GM10847 (cell line): ENCODE results near the gene SYT2.

ENCODE experiments used
- POLR2A ChIP-seq: IDR thresholded peaks from 2 replicates; pipeline ENCODE4 v1.6.1; 2011; ENCODE audit not compliant: insufficient read length; ENCODE audit errors: extremely low read depth

SYT2 gene

GRCh38 chr1:202588503-202589189, 121.6 kb downstream of the SYT2 start:
- TF ChIP-seq POLR2A: no peak

DNA sequence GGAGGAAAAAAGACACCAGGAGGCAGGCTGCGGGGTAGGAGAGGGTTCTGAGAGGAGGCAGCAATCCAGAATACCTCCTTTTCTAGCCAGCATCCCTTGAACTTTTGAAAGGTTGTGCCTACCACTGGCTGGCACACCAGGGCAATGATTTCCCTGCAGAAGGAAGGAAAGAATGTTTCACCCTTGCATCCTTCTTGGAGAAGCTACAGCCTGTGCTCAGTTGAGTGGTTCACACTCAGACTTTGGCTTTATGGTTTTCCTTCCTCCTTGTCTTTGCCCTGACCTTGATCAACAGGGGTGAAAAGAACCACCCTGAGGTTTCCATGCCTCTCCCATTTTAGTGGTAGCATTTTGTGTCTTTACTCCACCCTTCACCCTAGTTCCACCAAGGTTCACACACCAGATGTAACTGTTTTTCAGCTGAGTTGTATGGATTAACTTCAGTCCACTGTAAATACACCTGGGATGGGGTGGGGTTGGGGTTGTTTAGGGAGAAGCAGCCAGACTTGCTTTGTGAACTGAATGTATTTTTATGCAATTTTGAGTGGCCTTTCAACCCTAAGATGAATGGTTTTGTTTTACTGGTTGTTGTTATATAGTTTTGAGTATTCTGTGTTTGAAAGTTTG, 122.3 kb downstream of the SYT2 start:
- TF ChIP-seq POLR2A: no peak

GRCh38 chr1:202586871-202587270, 123.4 kb downstream of the SYT2 start:
- no peak for TF ChIP-seq POLR2A

- TF ChIP-seq POLR2A: no peak
These were observed 124.0 kb downstream of the SYT2 start for GRCh38 chr1:202586018-202586821.

GRCh38 chr1:202585590-202585933, 124.7 kb downstream of the SYT2 start:
- TF ChIP-seq POLR2A: no peak

DNA sequence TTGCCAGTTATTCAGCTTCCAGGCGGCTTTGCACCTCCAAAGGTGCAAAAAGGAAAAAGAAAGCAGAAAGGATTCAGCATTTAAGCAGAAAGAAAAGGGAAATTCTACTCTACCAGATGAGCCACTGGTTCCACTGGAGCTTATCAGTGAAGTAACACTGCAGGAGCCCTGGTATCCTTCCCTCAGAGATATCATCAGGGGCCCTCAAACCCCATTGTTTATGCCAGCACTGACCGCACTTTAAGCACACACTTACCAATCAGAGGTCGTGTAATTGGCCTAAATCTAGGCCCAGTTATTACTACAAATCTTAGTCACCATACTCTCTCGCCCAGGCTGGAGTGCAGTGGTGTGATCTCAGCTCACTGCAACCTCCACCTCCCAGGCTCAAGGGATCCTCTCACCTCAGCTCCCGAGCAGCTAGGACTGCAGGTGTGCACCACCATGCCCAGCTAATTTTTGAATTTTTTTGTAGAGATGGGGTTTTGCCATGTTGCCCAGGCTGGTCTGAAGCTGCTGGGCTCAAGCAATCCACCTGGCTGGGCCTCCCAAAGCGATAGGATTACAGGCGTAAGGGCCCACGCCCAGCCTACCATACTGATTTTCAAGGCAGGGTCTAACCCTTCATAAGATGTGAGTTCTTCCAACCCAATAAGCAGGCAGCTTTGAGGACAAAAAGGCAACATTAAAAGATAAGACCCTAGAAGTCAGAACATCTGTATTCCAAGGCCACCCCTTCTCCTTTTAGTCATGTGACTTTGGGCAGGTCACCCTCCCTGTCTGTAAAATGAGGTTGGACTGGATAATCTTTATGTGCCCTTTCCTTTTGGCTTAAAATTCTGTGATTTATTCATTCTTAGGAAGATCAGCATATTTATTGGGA, 125.3 kb downstream of the SYT2 start:
- no peak for TF ChIP-seq POLR2A

- TF ChIP-seq POLR2A: no peak
These were observed 129.6 kb downstream of the SYT2 start for GRCh38 chr1:202580619-202581018.

DNA sequence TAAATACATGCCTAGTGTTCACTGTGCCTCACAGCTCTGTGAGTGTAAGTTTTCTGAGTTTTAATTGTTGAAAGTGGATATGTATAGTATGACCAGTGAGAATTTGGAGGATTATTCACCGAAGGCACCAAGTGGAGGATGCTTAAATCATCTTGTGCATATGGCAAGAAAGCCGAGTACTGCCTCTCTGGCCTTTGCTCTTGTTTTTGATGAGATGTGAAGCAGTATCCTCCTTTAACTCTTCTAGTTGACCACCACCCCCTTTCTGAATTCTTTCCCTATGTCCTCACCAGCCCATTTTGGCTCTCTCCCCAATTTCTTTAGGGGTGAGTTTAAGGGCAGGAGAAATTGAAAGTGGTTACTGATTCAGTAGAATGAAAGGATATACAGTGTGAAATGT, 130.4 kb downstream of the SYT2 start:
- TF ChIP-seq POLR2A: no peak

DNA sequence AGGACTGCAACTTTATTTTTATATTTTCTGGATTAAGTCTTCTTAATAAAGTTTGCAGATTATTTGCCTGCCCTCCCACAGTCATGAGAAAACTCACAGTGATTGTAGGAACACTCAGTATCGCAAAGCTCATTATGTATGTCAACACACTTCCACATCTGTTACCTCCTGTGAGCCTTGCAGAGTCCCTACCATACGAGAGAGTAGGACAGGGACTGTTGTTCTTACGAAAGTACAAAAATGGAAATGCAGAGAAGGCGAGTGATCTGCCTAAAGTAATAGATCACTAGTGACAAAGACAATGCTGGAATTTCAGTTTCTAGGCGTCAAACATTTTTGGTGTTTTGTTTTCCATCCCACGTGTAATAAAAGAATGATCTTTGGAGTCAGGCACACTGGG, 131.7 kb downstream of the SYT2 start:
- no peak for TF ChIP-seq POLR2A

DNA sequence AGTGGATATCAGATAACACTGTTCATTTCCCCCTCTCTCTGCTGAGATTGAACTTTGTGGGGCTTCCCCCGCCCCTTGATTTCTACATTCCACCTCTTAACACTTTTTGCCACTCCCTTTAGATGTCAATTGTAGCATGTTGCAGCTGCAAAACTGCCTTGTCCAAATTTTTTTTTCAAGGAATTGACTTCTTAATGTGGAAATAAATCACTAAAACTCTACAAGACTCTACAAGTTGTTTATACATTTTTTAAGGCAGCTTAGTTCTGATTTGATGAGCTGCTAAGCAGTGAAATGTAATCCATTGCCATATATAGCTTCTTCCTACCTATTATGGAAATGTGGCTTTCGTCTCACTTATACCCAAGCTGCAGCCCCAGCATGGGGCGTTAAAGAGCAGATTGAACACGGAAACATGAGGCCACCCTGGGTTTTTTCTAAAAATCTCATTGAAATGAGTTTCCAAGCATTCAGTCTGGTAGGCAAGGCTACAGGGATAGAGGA, 132.2 kb downstream of the SYT2 start:
- no peak for TF ChIP-seq POLR2A

- no peak for TF ChIP-seq POLR2A
These were observed 132.9 kb downstream of the SYT2 start for GRCh38 chr1:202577381-202577780.

GRCh38 chr1:202576816-202577215, 133.4 kb downstream of the SYT2 start:
- no peak for TF ChIP-seq POLR2A

DNA sequence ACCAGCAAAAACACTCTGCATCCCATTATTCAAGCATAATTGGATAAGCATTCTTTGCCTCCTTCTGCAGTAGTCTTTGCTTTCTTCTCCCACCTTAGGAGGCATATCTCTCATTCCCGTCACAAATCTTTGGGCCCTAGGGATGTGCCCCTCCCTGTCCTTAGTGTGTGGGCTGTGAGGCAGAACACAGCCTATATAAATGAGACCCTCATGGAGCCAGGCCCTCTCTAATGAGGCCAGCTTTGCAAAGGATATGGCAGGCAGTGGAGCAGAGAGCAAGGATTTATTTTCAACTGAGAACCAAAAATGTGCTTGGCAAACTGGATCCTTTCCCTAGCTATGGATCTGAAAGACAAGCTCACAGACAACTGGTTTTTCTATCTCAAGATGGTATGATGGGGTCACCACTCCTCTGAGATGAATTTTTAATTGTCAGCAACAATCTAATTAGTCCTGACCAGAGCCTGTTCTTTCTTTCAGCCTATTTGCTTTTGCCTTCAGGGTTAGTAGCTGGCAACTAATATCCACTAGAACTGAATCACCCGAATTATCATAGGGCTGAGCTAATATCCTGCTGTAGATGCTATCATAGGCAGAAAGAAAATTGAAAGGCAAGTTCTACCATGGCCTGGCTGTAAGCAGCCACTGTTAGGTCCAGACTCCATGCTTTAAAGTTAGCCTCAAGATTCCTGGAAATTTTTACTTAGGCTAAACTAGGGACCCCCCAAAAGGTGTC, 134.2 kb downstream of the SYT2 start:
- TF ChIP-seq POLR2A: no peak

DNA sequence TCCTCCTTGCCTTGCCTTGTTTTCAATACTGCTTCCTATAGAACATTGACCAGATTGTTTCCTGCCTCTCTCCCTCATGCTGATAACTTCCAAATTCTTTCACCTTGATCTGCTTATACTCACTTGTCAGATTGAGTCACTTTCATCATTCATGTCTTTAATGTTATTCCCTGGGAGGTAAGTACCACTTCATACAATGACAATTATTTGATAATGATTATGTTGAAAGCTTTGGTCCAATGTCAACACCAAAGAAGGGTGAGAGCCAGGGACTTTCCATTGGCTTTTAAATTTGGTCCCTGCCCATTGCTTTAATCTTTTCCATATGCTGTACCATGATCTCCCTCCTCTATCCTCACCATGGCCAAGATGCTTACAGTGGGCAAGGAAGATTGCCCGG, 137.4 kb downstream of the SYT2 start:
- TF ChIP-seq POLR2A: no peak
